ENCODE measurements around the gene TPSG1.

TPSG1 gene

GRCh38 chr16:1175566-1176279 lies 49.3 kb downstream of the TPSG1 start:
- no peak for DNase-seq

- no peak for DNase-seq
Observed at GRCh38 chr16:1174477-1175357, 50.4 kb downstream of the TPSG1 start.

GRCh38 chr16:1173788-1174451 lies 51.1 kb downstream of the TPSG1 start:
- DNase-seq, result no peak

- DNase-seq, result no peak
Observed at GRCh38 chr16:1172651-1173050, 52.4 kb downstream of the TPSG1 start.

- DNase-seq, result no peak
Observed at GRCh38 chr16:1171854-1172428, 53.1 kb downstream of the TPSG1 start.

Measured in KG1 (cell line).